Type B pancreatic cell (in vitro differentiated cells): Measurements from ENCODE around the gene PIK3R3. TPM values are rescaled to one million over a fixed set of nuclear protein-coding genes. Genes with fewer than 3 reads are reported as not detected.

Source experiments
- DNase-seq: peaks from one replicate; pipeline ENCODE4 v3.0.0; 2021; ENCODE audit warnings: mixed read lengths; ENCODE audit not compliant: unreplicated experiment; ENCODE audit errors: extremely low spot score
- H3K27ac Mint-ChIP-seq: 2 replicates; pipeline ENCODE4 v1.8.0; 2021; ENCODE audit warnings: mild to moderate bottlenecking, mixed read lengths
- H3K27me3 Mint-ChIP-seq: 2 replicates; pipeline ENCODE4 v1.8.0; 2021; ENCODE audit warnings: mixed read lengths
- H3K36me3 Mint-ChIP-seq: 2 replicates; pipeline ENCODE4 v1.8.0; 2021; ENCODE audit warnings: mixed read lengths
- H3K4me1 Mint-ChIP-seq: one replicate; pipeline ENCODE4 v1.8.0; 2021; ENCODE audit warnings: mixed read lengths; ENCODE audit not compliant: unreplicated experiment
- H3K4me3 Mint-ChIP-seq: 2 replicates; pipeline ENCODE4 v1.8.0; 2021; ENCODE audit warnings: mild to moderate bottlenecking, mixed read lengths
- H3K9me3 Mint-ChIP-seq: 2 replicates; pipeline ENCODE4 v1.8.0; 2021; ENCODE audit warnings: mixed read lengths
- total RNA-seq: library from RNA; stranded (reverse); gene quantifications from 2 replicates; pipeline ENCODE4 v1.2.1, GENCODE V29; 2021; ENCODE audit warnings: low replicate concordance
- TF ChIP-seq, protein P1 (sequence below): fragments of 200-600 bp; sonication (generic); conservative IDR thresholded peaks from 2 replicates; pipeline ENCODE4 v1.5.0; 2021; ENCODE audit warnings: antibody characterized with exemption, mild to moderate bottlenecking

PIK3R3 gene
- total RNA-seq, 1 donor from 2014 or later, result 47.5 TPM

DNA sequence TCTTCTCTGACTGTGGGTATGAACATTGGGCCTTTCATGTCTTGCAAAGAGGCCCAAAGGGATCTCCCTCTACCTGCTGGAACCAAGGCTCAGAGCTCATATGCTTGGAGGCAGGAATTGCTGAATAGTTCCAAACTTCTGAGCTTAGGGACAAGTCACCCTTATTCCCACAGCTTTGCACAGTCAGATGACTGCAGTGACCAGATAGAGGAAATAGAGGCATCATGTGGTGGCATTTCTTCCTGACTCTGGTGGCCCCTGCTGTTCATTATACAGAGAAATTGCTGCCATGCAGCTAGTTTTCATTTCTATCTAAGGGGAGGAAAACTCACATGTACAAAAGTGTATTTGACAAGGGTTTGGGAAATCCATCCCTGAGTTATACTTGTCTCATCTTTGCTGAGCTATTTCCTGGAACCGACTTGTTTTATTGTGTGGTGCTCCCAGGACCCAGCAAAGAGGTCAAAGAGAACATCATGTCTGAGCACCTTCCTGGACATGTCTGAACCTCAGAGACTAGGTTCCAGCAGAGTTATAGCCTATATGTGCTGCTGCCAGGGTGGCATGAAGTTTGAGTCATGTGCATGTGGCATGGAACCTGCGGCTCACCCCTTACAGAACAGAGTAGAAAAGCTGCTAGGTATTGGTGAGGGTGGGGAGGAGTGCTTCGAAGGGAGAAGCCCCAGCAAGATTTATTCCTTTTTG is 131.2 kb downstream of the PIK3R3 start:
- DNase-seq, result no peak
- H3K27ac Mint-ChIP-seq, result no peak overlapping the region
- TF ChIP-seq, protein P1, sequence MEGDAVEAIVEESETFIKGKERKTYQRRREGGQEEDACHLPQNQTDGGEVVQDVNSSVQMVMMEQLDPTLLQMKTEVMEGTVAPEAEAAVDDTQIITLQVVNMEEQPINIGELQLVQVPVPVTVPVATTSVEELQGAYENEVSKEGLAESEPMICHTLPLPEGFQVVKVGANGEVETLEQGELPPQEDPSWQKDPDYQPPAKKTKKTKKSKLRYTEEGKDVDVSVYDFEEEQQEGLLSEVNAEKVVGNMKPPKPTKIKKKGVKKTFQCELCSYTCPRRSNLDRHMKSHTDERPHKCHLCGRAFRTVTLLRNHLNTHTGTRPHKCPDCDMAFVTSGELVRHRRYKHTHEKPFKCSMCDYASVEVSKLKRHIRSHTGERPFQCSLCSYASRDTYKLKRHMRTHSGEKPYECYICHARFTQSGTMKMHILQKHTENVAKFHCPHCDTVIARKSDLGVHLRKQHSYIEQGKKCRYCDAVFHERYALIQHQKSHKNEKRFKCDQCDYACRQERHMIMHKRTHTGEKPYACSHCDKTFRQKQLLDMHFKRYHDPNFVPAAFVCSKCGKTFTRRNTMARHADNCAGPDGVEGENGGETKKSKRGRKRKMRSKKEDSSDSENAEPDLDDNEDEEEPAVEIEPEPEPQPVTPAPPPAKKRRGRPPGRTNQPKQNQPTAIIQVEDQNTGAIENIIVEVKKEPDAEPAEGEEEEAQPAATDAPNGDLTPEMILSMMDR, result no peak
- H3K36me3 Mint-ChIP-seq, result peaks cover 15% of the 10 kb centered on the region
- peaks cover 15% of the 10 kb centered on the region for H3K4me1 Mint-ChIP-seq
- no peaks in the 10 kb centered on the region for H3K27me3 Mint-ChIP-seq
- no peak overlapping the region for H3K4me3 Mint-ChIP-seq
- H3K9me3 Mint-ChIP-seq, result no peaks in the 10 kb centered on the region

DNA sequence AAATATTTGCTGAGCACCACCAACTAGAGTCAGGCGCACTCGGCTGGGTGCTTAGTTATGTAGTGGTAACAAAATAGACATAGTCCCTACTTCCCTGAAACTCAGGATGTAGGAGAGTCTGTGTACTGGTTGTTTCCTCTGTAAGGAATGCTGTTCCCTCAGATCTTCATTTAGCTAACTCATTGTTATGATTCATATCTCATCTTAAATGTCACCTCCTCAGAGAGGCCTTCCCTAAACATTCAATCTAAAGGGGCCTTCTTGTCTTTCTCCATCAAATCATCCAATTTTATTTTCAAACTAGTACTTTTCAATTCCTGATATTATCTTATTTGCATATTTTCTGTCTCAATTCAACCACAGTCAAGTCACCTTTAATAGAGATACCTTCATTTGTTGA is 132.9 kb downstream of the PIK3R3 start:
- TF ChIP-seq, protein P1, result no peak
- H3K9me3 Mint-ChIP-seq, result no peaks in the 10 kb centered on the region
- H3K4me3 Mint-ChIP-seq, result no peak overlapping the region
- peaks cover 12% of the 10 kb centered on the region for H3K36me3 Mint-ChIP-seq
- H3K27ac Mint-ChIP-seq, result no peak overlapping the region
- peaks cover 15% of the 10 kb centered on the region for H3K4me1 Mint-ChIP-seq
- H3K27me3 Mint-ChIP-seq, result no peaks in the 10 kb centered on the region
- DNase-seq, result no peak

DNA sequence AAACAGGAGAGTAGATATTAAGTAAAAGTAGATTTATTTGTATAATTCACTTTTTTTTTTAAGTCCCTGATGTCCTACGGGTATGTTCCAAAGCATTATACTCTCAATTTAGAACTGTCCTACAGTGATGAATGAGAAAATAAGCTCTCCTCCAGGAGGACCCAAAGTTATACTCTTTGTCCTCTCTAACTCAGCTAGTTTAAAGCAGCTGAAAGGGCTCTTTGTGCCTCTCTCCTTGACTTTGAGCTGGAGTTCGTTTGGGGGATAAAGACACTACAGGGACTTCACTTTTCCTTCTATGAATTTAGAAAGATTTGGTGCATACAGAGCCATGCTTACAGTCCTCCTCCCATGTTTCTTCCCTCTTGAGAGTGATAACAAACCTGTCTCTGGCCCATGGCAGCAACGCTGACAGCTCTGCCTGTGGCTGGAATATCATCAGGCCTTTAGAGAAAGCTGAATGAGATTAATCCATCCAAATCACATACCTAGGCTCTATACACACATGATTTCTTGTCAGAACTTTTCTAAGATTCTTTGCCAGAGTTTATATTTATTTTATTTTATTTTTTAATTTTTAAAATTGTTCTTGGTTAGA is 134.3 kb downstream of the PIK3R3 start:
- H3K4me1 Mint-ChIP-seq, result peaks cover 15% of the 10 kb centered on the region
- no peak overlapping the region for H3K27ac Mint-ChIP-seq
- no peak overlapping the region for H3K4me3 Mint-ChIP-seq
- TF ChIP-seq, protein P1, result no peak
- H3K9me3 Mint-ChIP-seq, result no peaks in the 10 kb centered on the region
- no peaks in the 10 kb centered on the region for H3K27me3 Mint-ChIP-seq
- peaks cover 12% of the 10 kb centered on the region for H3K36me3 Mint-ChIP-seq
- no peak for DNase-seq

DNA sequence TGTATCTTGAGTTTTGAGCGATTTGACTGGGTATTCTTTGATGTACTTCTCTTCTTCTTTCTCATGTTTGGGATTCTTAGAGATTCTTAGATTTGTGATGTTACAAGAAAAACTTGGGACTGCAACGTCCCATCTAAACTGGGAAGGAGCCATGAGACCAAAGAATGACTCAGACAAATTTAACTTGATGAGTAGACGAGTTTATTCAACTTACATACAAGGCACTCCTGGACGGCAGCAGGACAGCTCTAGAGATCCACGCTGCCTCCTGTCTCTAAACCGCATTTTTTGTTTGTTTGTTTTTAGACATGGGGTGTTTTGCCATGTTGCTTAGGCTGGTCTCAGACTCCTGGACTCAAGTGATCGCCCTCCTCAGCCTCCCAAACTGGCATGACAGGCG is 137.1 kb downstream of the PIK3R3 start:
- H3K36me3 Mint-ChIP-seq, result peaks cover 5% of the 10 kb centered on the region
- TF ChIP-seq, protein P1, result no peak
- peaks cover 15% of the 10 kb centered on the region for H3K4me1 Mint-ChIP-seq
- H3K27me3 Mint-ChIP-seq, result no peaks in the 10 kb centered on the region
- H3K9me3 Mint-ChIP-seq, result no peaks in the 10 kb centered on the region
- H3K27ac Mint-ChIP-seq, result no peak overlapping the region
- DNase-seq, result no peak
- H3K4me3 Mint-ChIP-seq, result no peak overlapping the region

DNA sequence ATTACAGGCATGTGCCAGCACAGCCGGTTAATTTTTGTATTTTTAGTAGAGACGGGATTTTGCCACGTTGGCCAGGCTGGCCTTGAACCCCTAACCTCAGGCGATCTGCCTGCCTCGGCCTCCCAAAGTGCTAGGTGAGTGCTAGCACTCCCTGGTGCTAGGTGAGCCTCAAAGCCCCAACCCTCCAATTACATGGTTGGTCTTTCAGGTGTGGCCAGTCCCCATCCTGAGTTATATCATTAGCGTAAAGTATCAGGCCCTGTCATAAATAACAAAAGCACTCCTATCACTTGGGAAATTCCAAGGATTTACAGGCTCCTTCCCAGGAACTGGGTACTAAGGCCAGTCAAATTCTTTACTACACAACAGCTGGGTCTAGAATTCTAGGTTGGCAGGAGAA is 138.0 kb downstream of the PIK3R3 start:
- TF ChIP-seq, protein P1, result no peak
- H3K4me1 Mint-ChIP-seq, result peaks cover 15% of the 10 kb centered on the region
- H3K9me3 Mint-ChIP-seq, result no peaks in the 10 kb centered on the region
- H3K27ac Mint-ChIP-seq, result no peak overlapping the region
- H3K27me3 Mint-ChIP-seq, result no peaks in the 10 kb centered on the region
- no peaks in the 10 kb centered on the region for H3K36me3 Mint-ChIP-seq
- no peak for DNase-seq
- no peak overlapping the region for H3K4me3 Mint-ChIP-seq

Other genes starting within 250 kb of the PIK3R3 start
- 22.2 and 27.6 TPM in 2 replicates for gene TSPAN1, start 42.5 kb upstream of the PIK3R3 start, total RNA-seq
- gene P3R3URF, start 43.9 kb upstream of the PIK3R3 start, total RNA-seq, result not detected in 2 replicates
- gene POMGNT1, start 65.8 kb upstream of the PIK3R3 start, total RNA-seq, result 50.7 and 74.0 TPM in 2 replicates
- gene LURAP1, start 70.7 kb upstream of the PIK3R3 start, total RNA-seq, result 0.48 and 2.8 TPM in 2 replicates
- gene RAD54L, start 115.1 kb upstream of the PIK3R3 start, total RNA-seq, result 9.6 and 22.9 TPM in 2 replicates
- gene LRRC41, start 171.0 kb upstream of the PIK3R3 start, total RNA-seq, result 85.6 and 89.9 TPM in 2 replicates
- 335 and 403 TPM in 2 replicates for gene UQCRH, start 171.1 kb upstream of the PIK3R3 start, total RNA-seq
- 22.4 and 26.6 TPM in 2 replicates for gene NSUN4, start 208.2 kb upstream of the PIK3R3 start, total RNA-seq